Endodermal cell (in vitro differentiated cells): Measurements from ENCODE around the gene FBXO47. TPM values are rescaled to one million over a fixed set of nuclear protein-coding genes. Genes with fewer than 3 reads are reported as not detected.
A peak's percentile ranks its signal among the peaks of the same experiment; 100 is the strongest.

Experiments
- DNase-seq: peaks from one replicate; pipeline ENCODE4 v3.0.0-alpha.2; 2017
- H3K27ac ChIP-seq: 2 replicates; pipeline ENCODE4 v1.5.1; 2013; ENCODE audit warnings: mild to moderate bottlenecking, low read depth, low read length, moderate library complexity
- H3K27me3 ChIP-seq: 2 replicates; pipeline ENCODE4 v1.6.1; 2013; ENCODE audit warnings: mild to moderate bottlenecking, low read length, moderate library complexity; ENCODE audit not compliant: insufficient read depth, control insufficient read depth, poor library complexity, severe bottlenecking
- H3K36me3 ChIP-seq: 2 replicates; pipeline ENCODE4 v1.7.0; 2013; ENCODE audit warnings: mild to moderate bottlenecking, low read length, moderate library complexity; ENCODE audit not compliant: control insufficient read depth, insufficient read depth
- H3K4me1 ChIP-seq: one replicate; pipeline ENCODE4 v1.7.0; 2013; ENCODE audit warnings: low read length; ENCODE audit not compliant: control insufficient read depth, insufficient read depth
- H3K4me3 ChIP-seq: 2 replicates; pipeline ENCODE4 v1.5.1; 2013; ENCODE audit warnings: mild to moderate bottlenecking, low read length, moderate library complexity
- H3K9ac ChIP-seq: 2 replicates; pipeline ENCODE4 v1.6.1; 2013; ENCODE audit warnings: mild to moderate bottlenecking, low read length, moderate library complexity; ENCODE audit not compliant: poor library complexity, severe bottlenecking; ENCODE audit errors: extremely low read depth
- H3K9me3 ChIP-seq: 2 replicates; pipeline ENCODE4 v1.6.1; 2013; ENCODE audit warnings: mild to moderate bottlenecking, low read length, moderate library complexity; ENCODE audit not compliant: control insufficient read depth
- H3K27ac Mint-ChIP-seq: 2 replicates; pipeline ENCODE4 v1.8.0; 2020; ENCODE audit warnings: mixed read lengths
- H3K27me3 Mint-ChIP-seq: 2 replicates; pipeline ENCODE4 v1.8.0; 2021; ENCODE audit warnings: mild to moderate bottlenecking, mixed read lengths; ENCODE audit not compliant: insufficient read depth
- H3K36me3 Mint-ChIP-seq: 2 replicates; pipeline ENCODE4 v1.8.0; 2020; ENCODE audit warnings: low read depth, mixed read lengths
- H3K4me1 Mint-ChIP-seq: 2 replicates; pipeline ENCODE4 v1.8.0; 2020; ENCODE audit warnings: mixed read lengths
- H3K4me3 Mint-ChIP-seq: 2 replicates; pipeline ENCODE4 v1.8.0; 2020; ENCODE audit warnings: mild to moderate bottlenecking, moderate library complexity, mixed read lengths
- H3K9me3 Mint-ChIP-seq: 2 replicates; pipeline ENCODE4 v1.8.0; 2020; ENCODE audit warnings: mild to moderate bottlenecking, mixed read lengths
- WGBS, 2 experiments: methylation state at CpG; one replicate each; pipeline versions ENCODE4 v1.1.5 to v1.1.7; 2013; ENCODE audit warnings: missing lambda C conversion rate in 2 of 2, mixed read lengths in 1 of 2; ENCODE audit not compliant: insufficient coverage in 1 of 2, insufficient read length in 1 of 2; 5-methylcytosine and 5-hydroxymethylcytosine counted together
- total RNA-seq, 2 donors: library from RNA; stranded (reverse); fragmentation: NEBNext Ultra II Directional in 1 of 2; extraction: Animal tissue kit (Norgen Biotek cat#: 25700) in 1 of 2; gene quantifications; 2 replicates in 1 of 2; 3 replicates in 1 of 2; pipeline ENCODE4 v1.2.1, GENCODE V29; 2021
- TF ChIP-seq, protein P1 (sequence below): fragments of 200-600 bp; sonication (generic); conservative IDR thresholded peaks from 2 replicates; pipeline ENCODE4 v1.5.0; 2021; ENCODE audit warnings: antibody characterized with exemption, mild to moderate bottlenecking

The FBXO47 gene
- total RNA-seq, 2 donors from 2014 or later, result not detected

DNA sequence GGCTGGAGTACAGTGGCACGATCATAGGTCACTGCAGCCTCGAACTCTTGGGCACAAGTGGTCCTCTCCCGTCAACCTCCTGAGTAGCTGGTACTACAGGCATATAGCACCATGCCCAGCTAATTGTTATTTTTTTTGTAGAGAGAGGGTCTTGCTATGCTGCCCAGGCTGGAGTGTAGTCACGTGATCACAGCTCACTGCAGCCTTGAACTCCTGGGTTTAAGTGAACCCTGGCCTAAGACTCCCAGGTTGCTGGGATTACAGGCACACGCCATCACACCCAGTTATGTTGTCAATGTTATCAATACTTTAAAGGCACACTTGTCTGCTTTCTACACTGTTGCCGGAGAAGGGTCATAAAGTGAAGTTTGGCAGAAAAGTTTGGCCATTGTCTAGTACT lies 63.8 kb downstream of the FBXO47 start:
- no peak overlapping the region for H3K4me3 ChIP-seq
- H3K36me3 Mint-ChIP-seq, result peaks cover 50% of the 10 kb centered on the region
- H3K36me3 ChIP-seq, result peaks cover 73% of the 10 kb centered on the region
- H3K27me3 ChIP-seq, result no peaks in the 10 kb centered on the region
- H3K4me1 Mint-ChIP-seq, result peaks cover 13% of the 10 kb centered on the region
- no peaks in the 10 kb centered on the region for H3K4me1 ChIP-seq
- H3K27me3 Mint-ChIP-seq, result no peaks in the 10 kb centered on the region
- H3K27ac ChIP-seq, result no peak overlapping the region
- no peaks in the 10 kb centered on the region for H3K9me3 Mint-ChIP-seq
- 93 to 96% methylated on average over 6 of the region's 6 CpGs for WGBS, 2 experiments
- H3K27ac Mint-ChIP-seq, result no peak overlapping the region
- H3K9me3 ChIP-seq, result no peaks in the 10 kb centered on the region
- no peak for DNase-seq
- no peak overlapping the region for H3K4me3 Mint-ChIP-seq
- no peak overlapping the region for H3K9ac ChIP-seq
- TF ChIP-seq, protein P1, sequence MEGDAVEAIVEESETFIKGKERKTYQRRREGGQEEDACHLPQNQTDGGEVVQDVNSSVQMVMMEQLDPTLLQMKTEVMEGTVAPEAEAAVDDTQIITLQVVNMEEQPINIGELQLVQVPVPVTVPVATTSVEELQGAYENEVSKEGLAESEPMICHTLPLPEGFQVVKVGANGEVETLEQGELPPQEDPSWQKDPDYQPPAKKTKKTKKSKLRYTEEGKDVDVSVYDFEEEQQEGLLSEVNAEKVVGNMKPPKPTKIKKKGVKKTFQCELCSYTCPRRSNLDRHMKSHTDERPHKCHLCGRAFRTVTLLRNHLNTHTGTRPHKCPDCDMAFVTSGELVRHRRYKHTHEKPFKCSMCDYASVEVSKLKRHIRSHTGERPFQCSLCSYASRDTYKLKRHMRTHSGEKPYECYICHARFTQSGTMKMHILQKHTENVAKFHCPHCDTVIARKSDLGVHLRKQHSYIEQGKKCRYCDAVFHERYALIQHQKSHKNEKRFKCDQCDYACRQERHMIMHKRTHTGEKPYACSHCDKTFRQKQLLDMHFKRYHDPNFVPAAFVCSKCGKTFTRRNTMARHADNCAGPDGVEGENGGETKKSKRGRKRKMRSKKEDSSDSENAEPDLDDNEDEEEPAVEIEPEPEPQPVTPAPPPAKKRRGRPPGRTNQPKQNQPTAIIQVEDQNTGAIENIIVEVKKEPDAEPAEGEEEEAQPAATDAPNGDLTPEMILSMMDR, result no peak

GRCh38 chr17:38900978-38901656 lies 66.1 kb downstream of the FBXO47 start:
- Mint-ChIP-seq H3K4me3 (no peak overlapping the region), H3K36me3 (peaks cover 61% of the 10 kb centered on the region)

GRCh38 chr17:38899421-38899820 lies 67.8 kb downstream of the FBXO47 start:
- no peak for DNase-seq
- no peaks in the 10 kb centered on the region for H3K27me3 ChIP-seq
- Mint-ChIP-seq H3K27me3 (no peaks in the 10 kb centered on the region), H3K36me3 (peaks cover 56% of the 10 kb centered on the region), H3K4me3 (no peak overlapping the region), H3K9me3 (no peaks in the 10 kb centered on the region), H3K4me1 (peaks cover 13% of the 10 kb centered on the region), H3K27ac (peak overlapping the region; percentile 80)
- no peaks in the 10 kb centered on the region for H3K4me1 ChIP-seq
- H3K4me3 ChIP-seq, result no peak overlapping the region
- H3K9ac ChIP-seq, result no peak overlapping the region
- H3K27ac ChIP-seq, result no peak overlapping the region
- TF ChIP-seq, protein P1, result no peak
- H3K36me3 ChIP-seq, result peaks cover 75% of the 10 kb centered on the region
- 60 to 93% methylated on average over 1 to 5 of the region's 5 CpGs for WGBS, 2 experiments
- no peaks in the 10 kb centered on the region for H3K9me3 ChIP-seq

More at GRCh38 chr17:38900978-38901656, 66.1 kb downstream of the FBXO47 start:
- 41 to 66% methylated on average over 7 to 10 of the region's 10 CpGs for whole genome bisulfite sequencing, 2 experiments
- TF ChIP-seq, protein P1, result peak; percentile 17
- DNase-seq, result peak; percentile 89
- H3K4me1 Mint-ChIP-seq, result peaks cover 13% of the 10 kb centered on the region
- Histone ChIP-seq H3K9me3 (no peaks in the 10 kb centered on the region), H3K36me3 (peaks cover 79% of the 10 kb centered on the region), H3K4me3 (no peak overlapping the region), H3K9ac (no peak overlapping the region), H3K27me3 (no peaks in the 10 kb centered on the region), H3K27ac (no peak overlapping the region), H3K4me1 (no peaks in the 10 kb centered on the region)
- H3K27me3 Mint-ChIP-seq, result no peaks in the 10 kb centered on the region
- peak overlapping the region; percentile 92 for H3K27ac Mint-ChIP-seq
- no peaks in the 10 kb centered on the region for H3K9me3 Mint-ChIP-seq
